GM10266 (cell line): Measurements from ENCODE around the gene GRIN2D.

Experiments
- DNase-seq: peaks from one replicate; pipeline ENCODE4 v3.0.0; 2012; ENCODE audit errors: extremely low spot score
- TF ChIP-seq, protein P1 (sequence below): IDR thresholded peaks from 2 replicates; pipeline ENCODE4 v1.5.1; 2012; ENCODE audit warnings: mild to moderate bottlenecking, low read depth; ENCODE audit not compliant: control insufficient read depth, insufficient read depth; ENCODE audit errors: missing control alignments

Gene GRIN2D

DNA sequence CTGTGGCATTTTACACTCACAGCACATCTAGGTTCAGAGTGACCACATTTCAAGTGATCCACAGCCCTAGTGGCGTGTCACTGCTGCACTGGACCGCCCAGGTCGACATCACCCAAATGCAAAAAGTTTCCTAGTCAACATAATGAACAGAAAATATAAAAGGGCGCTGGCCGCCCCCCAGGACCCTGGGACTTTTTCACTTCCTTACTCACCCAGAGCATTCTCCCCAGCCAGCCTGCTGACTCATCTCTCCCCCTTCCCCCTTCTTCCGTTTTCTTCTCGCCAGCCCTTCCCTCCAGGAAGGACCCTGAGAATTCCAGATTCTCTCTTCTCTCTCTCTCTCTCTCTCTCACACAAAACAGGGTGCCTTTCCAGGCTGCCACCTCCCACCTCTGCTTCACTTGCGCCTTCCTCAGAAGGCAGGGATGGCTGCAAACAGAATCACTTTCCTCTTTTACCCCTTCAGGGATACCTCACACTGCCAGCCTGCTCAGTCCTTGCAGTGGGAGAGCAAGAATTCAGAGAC is 31.3 kb downstream of the GRIN2D start:
- peak; percentile 63 for DNase-seq
- TF ChIP-seq, protein P1, sequence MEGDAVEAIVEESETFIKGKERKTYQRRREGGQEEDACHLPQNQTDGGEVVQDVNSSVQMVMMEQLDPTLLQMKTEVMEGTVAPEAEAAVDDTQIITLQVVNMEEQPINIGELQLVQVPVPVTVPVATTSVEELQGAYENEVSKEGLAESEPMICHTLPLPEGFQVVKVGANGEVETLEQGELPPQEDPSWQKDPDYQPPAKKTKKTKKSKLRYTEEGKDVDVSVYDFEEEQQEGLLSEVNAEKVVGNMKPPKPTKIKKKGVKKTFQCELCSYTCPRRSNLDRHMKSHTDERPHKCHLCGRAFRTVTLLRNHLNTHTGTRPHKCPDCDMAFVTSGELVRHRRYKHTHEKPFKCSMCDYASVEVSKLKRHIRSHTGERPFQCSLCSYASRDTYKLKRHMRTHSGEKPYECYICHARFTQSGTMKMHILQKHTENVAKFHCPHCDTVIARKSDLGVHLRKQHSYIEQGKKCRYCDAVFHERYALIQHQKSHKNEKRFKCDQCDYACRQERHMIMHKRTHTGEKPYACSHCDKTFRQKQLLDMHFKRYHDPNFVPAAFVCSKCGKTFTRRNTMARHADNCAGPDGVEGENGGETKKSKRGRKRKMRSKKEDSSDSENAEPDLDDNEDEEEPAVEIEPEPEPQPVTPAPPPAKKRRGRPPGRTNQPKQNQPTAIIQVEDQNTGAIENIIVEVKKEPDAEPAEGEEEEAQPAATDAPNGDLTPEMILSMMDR: no peak

- TF ChIP-seq, protein P1: no peak
- DNase-seq: no peak
Measured at GRCh38 chr19:48428670-48429069, 35.2 kb downstream of the GRIN2D start.

- TF ChIP-seq, protein P1: no peak
- DNase-seq: no peak
Measured at GRCh38 chr19:48433337-48433736, 39.9 kb downstream of the GRIN2D start.

DNA sequence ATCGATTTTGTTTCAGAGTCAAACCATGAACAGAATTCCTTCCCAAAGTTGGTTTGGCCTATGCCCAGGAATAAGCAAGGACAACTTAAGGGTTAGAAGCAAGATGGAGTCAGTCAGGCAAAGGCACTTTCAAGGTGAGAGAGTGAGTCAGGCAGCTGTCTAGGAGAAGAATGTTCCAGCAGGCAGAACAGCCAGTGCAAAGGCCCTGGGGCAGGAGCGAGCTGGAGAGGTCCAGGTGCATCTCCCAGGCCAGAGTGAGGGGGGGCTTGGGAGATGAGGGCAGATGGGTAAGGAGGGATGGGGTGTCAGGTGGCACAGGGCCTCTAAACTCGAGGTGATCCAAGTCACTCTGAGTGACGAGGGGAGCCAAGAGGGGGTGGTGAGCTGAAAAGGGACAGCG is 43.1 kb downstream of the GRIN2D start:
- TF ChIP-seq, protein P1: no peak
- no peak for DNase-seq

DNA sequence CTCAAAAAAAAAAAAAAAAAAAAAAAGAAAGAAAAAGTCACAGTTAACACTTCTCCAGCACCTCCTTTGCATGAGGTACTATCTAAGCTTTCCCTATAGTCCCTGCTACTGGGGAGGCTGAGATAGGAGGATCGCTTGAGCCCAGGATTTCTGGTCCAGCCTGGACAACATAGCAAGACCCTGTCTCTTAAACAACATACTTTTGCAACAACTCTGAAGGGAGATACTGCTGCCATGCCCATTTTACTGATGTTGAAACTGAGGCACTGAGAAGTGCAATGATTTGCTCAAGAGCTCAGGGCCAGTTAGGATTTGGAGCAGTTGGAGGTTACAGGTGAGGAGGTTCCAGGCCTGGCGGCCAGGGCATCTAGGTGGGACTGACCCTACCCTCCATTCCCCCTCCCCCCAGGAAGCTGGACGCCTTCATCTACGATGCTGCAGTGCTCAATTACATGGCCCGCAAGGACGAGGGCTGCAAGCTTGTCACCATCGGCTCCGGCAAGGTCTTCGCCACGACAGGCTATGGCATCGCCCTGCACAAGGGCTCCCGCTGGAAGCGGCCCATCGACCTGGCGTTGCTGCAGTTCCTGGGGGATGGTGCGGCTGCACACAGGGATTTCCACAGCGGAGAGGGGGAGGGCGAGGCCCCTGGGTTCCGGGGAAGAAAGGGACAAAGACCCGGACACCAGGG is 48.0 kb downstream of the GRIN2D start:
- TF ChIP-seq, protein P1: no peak
- no peak for DNase-seq

DNA sequence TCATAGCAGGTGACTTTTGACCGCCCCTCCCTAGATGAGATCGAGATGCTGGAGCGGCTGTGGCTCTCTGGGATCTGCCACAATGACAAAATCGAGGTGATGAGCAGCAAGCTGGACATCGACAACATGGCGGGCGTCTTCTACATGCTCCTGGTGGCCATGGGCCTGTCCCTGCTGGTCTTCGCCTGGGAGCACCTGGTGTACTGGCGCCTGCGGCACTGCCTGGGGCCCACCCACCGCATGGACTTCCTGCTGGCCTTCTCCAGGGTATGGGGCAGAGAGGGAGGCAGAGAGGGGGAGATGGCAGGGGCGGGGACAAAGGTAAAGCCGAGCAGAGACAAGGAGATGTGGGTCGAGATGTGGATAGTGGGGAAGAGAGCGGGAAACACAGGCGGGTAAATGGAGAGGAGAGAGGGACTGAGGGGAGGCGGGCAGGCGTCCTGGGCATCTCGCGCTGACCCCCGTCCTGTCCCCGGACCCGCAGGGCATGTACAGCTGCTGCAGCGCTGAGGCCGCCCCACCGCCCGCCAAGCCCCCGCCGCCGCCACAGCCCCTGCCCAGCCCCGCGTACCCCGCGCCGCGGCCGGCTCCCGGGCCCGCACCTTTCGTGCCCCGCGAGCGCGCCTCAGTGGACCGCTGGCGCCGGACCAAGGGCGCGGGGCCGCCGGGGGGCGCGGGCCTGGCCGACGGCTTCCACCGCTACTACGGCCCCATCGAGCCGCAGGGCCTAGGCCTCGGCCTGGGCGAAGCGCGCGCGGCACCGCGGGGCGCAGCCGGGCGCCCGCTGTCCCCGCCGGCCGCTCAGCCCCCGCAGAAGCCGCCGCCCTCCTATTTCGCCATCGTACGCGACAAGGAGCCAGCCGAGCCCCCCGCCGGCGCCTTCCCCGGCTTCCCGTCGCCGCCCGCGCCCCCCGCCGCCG is 48.9 kb downstream of the GRIN2D start:
- TF ChIP-seq, protein P1: no peak
- DNase-seq: peak; percentile 24

- peak; percentile 52 for DNase-seq
- TF ChIP-seq, protein P1: no peak
Measured at GRCh38 chr19:48443256-48443655, 49.8 kb downstream of the GRIN2D start.
